GM18870 (cell line): ENCODE data around the gene CFDP1.

ENCODE experiments used
- ATAC-seq: cut with Tn5 transposase; IDR thresholded peaks from one replicate; pipeline ENCODE4 v1.9.1; 2021; ENCODE audit warnings: moderate library complexity; ENCODE audit not compliant: unreplicated experiment

Gene CFDP1

GRCh38 chr16:75323933-75324332, 109.4 kb downstream of the CFDP1 start:
- ATAC-seq = no peak

DNA sequence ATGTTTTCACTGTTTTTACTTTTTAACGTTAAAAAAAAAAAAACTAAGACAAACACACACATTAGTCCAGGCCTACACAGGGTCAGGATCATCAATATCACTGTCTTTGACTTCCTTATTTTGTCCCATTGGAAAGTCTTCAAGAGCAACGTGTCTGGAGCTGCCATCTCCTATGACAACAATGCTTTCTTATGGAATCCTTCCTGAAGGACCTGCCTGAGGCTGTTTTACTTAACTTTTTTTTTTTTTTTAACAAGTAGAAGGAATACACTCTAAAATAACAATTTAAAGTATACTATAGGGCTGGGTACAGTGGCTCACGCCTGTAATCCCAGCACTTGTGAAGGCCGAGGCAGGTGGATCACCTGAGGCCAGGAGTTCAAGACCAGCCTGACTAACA, 110.1 kb downstream of the CFDP1 start:
- ATAC-seq = no peak

DNA sequence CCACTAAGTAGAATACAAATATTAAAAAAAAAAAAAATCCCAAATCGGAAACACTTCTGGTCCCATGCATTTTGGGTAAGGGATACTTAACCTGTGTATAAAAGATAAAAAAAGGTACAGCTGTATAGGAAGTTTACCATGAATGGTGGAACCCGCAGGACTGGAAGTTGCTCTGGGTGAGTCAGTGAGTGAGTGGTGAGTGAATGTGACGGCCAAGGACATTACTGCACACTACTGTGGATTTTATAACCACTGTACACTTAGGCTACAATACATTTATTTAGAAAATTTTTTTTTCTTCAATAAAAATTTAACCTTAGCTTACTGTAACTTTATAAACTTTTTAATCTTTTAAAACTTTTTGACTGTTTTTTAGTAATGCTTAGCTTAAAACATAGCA, 110.6 kb downstream of the CFDP1 start:
- no peak for ATAC-seq

DNA sequence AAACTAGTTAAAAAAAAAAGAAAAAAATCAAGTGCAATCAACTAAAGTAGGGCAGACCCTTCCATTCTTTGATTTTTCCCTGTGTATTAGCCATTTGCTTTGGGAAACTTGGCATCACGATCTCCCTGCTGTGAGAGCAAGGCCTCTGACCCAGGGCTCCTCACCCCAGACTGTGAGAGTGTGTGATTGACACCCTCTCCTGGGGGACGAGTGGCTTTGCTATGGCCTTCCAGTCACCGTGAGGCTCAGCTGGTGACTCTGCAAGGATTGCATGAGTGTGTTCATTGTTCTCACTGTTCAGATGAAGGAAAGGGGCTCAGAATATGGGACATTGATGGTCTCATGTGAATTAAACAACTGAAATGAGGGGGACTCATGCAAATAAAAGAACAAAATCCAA, 112.9 kb downstream of the CFDP1 start:
- no peak for ATAC-seq

DNA sequence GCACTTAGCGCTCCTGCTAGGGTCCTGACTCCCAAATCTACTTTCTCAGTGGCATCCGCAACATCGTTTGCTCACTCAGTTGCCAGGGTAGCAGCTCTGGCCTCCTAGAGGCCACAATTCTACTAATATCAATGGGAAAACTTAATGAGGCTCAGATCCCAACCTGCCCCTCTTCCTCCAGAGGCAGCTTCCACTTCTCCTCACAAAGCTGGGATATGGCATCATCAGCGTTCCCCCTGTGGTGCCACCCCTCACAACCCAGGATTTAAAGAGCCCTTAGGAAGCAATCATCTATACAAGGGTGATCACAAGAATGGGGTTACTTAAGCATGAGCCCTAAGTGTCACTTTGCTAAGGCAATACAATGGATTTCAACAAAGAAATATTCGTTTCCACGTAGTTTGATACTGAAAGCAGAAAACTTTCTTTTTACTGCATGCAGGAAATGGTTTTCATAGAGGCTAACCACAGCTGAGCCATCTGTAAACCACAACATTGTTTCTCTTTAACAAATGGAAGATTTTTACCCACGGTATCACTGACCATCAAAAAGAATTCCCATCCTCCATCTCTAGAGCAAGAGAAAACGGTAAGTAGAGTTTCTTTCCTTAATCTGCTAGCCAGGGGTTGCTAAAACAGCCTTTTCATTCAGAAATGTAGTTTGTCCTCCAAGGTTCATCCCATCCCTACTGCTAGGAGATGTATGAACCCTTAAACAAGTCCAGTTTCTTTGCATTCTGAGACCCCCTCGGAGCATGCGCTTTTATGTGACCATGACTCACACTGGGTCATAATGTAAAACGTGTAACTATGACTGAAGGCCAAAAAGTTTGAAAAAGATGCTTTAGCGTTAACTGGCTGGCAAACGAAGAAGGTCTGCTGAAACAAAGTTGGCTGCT, 113.5 kb downstream of the CFDP1 start:
- peak; percentile 86 for ATAC-seq

GRCh38 chr16:75318737-75319136, 114.6 kb downstream of the CFDP1 start:
- ATAC-seq = no peak

DNA sequence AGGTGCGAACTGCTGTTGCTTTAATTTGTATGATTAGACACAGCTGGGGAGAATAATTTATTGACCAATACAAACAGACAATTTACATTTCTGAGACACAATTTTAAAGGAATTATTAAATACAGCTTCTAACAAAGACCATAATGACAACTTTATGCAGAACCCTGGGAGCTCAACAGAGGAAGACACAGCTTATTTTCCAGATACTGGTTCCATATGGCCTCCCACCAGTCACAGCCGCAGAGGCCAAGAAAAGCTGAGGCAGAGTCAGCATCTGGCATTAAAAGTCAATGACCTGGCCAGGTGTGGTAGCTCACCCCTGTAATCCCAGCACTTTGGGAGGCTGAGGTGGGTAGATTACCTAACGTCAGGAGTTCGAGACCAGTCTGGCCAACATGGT, 115.8 kb downstream of the CFDP1 start:
- ATAC-seq = no peak

- ATAC-seq = no peak
These were observed 116.2 kb downstream of the CFDP1 start for GRCh38 chr16:75317101-75317522.

GRCh38 chr16:75315539-75316306, 117.6 kb downstream of the CFDP1 start:
- ATAC-seq = no peak

DNA sequence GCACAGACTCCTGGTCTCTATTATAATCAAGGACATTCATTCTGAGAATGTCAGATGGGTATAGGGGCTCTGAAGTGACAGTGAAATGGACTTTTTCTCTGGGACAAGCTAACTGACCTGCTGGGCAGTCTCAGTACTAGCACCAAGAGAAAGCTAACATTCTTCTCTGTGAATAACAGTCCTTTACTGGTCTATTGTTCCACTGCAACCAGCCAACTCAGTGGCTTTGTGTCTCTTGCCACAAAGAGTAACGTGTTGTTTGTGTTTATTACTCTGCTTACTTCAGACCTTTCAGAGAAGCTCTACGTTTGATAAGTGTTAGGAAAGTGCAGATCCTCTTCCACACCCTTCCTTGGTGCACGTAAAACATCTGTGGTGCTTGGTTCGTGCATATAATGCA, 120.4 kb downstream of the CFDP1 start:
- no peak for ATAC-seq

DNA sequence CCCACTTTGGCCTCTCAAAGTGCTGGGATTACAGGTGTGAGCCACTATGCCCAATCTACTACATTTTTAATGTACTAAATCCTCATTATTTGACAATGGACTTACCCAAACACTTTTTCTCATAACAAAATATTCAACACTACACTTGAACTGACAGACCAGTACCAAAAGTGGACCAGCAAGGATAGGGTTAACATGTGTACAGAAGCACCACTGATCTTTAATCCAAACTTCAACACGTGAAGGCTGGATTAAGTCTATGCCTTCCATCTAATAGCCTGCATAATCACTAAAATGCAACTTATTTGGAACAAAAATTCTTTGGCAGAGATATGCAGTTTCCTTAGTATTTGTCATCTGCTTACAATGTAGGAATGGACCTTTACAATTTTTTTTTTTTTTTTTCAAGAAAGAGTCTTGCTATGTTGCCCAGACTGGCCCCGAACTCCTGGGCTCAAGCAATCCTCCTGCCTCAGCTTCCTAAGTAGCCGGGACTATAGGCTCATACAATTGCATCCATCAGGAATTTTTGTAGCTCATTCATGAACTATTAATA, 121.8 kb downstream of the CFDP1 start:
- no peak for ATAC-seq

- no peak for ATAC-seq
These were observed 122.8 kb downstream of the CFDP1 start for GRCh38 chr16:75310541-75310940.

- no peak for ATAC-seq
These were observed 123.3 kb downstream of the CFDP1 start for GRCh38 chr16:75309899-75310430.

DNA sequence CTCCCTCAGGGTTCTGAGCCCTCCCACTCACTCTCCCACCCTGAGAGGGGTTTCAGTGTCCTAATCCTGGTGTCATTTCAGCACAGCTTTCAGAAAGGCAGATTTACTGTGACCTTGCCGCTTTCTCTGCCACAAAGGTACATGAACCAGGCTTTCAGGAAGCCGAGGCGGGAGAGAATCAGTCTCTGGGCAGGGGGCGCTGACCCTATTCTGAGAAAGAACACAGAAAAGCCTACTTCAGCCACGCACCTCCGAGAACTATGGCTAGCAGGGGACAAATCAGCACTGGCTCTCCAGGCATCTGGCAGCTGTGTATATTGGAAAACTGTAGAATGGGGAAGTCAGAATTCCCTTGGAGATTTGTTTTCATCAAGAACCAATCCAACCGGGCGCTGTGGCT, 124.1 kb downstream of the CFDP1 start:
- ATAC-seq = no peak

- ATAC-seq = no peak
These were observed 125.3 kb downstream of the CFDP1 start for GRCh38 chr16:75308011-75308410.

DNA sequence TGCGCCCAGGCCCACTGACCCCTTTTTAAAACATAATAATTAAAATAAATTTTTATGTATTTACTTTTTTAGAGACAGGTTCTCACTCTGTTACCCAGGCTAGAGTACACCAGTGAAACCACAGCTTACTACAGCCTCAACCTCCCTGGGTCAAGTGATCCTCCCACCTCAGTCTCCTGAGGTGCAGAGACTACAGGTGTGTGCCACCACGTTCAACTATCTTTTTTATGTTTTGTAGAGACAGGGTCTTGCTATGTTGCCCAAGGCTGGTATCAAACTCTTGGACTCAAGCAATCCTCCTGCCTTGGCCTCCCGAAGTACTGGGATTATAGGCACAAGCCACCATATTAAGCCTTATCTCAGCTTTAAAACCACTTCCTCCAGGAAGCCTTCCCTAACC, 125.8 kb downstream of the CFDP1 start:
- no peak for ATAC-seq

DNA sequence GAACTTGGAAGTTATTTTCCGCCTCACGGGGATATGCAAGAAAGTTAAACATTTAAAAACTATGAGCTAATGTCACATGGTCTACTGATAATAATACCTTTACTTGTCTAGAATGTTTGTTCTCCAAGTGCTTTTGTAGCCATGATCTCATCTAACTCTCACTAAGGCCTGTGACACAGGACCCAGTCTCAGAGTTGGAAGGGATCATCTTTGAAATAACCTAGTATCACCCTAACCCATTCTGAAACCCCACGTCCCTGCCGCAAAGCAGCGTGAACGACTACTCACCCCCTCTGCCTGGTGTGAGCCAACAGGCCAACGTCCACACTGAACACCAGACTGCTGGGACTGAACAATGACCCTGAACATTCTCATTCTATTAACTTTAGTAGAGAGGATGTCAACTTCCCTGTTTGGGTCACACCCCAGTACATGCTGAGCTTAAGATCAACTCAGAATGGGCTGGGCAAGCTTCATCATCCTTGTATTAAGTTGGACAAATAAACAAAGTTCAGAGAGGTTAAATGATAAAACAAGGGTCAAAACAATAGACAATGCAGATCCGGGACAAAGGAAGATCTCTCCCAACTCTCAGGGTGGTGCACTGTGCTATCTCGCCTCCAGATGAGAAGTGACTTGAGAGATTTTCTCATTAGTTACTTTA, 127.1 kb downstream of the CFDP1 start:
- no peak for ATAC-seq

- peak; percentile 81 for ATAC-seq
These were observed 127.8 kb downstream of the CFDP1 start for GRCh38 chr16:75305364-75306098.

- no peak for ATAC-seq
These were observed 128.6 kb downstream of the CFDP1 start for GRCh38 chr16:75304521-75305363.
